HG03469 (cell line): ENCODE measurements around the gene FKBP9.

Experiments
- ATAC-seq: cut with Tn5 transposase; IDR thresholded peaks from one replicate; pipeline ENCODE4 v1.9.1; 2021; ENCODE audit warnings: mild to moderate bottlenecking, moderate library complexity, moderate number of reproducible peaks; ENCODE audit not compliant: unreplicated experiment

Gene FKBP9

DNA sequence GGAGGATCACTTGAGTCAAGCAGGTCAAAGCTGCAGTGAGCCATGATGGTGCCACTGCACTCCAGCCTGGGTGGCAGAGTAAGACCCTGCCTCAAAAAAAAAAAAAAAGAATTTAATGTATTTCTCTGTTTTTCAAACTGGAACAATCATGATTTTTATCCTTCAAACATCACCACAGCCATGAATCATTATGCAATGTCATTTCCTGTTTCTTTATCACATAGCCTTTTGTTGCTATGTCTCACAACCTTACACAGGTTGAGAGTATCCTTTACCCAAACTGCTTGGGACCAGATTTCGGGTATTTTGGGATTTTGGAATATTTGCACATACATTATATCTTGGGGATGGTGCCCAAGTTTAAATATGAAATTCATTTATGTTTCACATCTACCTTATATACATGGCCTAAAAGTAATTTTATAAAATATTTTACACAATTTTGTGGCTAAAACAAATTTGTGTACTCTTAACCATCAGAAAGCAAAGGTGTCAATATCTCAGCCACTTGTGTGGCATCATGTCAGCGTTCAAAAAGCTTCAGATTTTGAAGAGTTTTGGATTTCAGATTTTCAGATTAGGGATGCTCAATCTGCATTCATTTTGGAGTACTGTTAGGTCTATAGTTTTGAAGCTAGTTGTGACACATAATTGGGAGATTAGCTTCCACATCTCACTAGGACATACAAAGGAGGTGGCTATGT, 97.2 kb downstream of the FKBP9 start:
- ATAC-seq, result no peak

DNA sequence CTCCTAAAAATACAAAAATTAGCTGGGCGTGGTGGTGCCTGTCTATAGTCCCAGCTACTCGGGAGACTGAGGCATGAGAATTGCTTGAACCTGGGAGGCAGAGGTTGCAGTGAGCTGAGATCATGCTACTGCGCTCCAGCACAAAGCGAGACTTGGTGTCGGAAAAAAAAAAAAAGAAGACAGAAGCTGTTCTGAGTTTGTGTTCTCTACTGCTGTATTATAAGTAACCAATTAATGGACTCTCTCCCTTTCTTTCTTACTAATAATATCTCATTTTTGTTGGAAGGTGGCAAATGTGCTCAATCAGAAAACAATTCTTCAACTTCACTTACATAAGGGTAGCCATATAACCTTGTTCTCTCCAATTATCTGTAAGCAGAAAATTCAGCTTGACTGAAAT, 97.9 kb downstream of the FKBP9 start:
- no peak for ATAC-seq
